ENCODE measurements around the gene ARNT2.
A peak's percentile ranks its signal among the peaks of the same experiment; 100 is the strongest.

Gene ARNT2

DNA sequence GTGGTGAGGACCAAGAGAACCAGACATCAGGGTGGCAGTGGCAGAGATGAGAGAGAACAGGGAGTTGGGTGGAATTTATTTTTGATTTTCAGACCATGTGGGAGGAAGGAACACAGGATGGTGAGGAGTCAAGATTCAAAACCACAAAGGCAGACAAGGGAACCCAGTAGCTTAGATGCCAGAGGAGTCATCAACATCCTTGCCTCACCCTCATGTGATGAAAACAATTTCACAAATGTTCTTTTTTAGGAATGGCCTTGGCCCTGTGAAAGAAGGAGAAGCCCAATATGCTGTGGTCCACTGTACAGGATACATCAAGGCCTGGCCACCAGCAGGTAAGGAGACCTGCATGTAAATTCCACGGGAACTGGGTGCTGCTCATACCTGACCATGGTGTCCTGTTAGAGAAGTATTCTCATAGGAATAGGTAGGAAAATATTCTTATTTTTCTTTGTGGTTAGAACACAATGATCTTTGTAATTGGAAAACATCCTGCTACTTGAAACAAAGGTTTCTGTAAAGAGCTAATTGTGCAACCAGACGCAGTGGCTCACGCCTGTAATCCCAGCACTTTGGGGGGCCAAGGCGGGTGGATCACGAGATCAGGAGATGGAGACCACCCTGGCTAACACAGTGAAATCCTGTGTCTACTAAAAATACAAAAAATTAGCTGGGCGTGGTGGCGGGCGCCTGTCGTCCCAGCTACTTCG is 110.0 kb downstream of the ARNT2 start:
- DNase-seq (ENCODE audit: low read depth), result peak; percentile 82

DNA sequence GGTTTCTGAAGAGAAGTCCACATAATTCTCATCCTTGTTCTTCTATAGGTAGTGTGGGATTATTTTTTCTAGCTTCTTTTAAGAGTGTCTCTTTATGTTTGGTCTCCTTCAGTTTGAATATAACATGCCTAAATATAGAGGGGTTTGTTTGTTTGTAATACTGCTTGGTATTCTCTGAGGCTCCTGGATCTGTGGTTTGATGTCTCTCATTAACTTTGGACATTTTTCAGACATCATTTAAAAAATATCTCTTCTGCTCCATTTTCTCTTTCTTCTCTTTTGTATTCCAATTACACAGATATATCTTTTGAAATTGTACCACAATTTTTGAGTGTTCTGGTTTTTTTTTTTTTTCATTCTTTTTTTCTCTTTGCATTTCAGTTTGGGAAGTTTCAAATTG is 113.1 kb downstream of the ARNT2 start:
- DNase-seq (ENCODE audit: low read depth), result no peak

DNA sequence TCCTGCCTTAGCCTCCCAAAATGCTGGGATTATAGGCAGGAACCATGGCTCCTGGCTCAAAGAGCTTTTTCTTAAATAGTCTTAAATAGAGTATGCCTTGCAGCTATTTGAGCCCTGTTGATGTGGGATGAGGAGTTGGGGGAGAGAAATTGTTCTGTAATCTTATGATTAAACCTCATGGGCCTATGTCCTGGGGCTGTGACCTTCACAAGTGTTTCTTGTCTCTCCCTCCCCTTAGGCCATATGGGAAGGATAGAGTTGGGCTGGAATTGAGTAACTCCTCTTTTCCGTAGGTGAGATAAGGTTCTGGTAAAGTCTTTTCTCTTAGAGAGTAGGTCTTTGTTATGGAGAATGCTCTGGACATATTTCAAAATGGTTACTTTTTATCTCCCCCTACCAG is 114.3 kb downstream of the ARNT2 start:
- no peak for DNase-seq (ENCODE audit: low read depth)

DNA sequence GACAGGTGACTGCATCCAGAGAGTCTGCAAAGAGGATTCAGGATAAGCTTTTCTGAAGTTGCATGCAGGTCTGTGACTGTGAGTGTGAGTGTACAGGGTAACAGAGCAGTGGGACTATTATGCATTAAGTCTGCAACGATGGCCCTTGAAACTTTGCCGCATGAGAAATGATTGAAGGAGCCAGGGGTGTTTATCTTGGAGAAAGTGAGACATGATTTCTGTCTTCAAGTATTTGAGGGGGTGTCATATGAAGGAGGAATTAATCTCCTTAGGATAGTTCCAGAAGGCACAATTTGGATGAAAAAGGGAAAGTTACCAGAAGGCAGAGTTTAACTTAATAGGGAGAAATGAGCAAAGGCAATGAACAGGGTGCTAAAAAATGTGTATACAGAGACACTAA is 119.6 kb downstream of the ARNT2 start:
- DNase-seq (ENCODE audit: low read depth), result peak; percentile 44

DNA sequence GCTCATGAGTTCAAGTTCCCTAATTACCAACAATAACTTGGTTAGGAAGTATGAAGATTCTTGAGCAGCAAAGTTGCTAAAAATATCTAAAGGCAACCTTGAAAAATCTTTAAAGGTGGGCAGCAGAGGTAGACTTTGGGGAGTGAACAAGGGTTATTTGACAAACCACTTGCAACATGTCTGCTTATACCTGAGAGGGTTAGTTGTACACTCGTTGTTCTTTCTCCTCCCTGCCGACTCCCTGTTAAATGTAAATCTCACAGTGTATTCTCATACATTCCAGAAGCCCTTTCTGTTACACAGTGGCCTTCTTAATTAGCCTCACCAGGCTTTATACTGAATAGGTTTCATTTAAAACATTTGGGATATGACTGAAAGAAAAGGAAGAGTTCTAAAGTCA is 121.7 kb downstream of the ARNT2 start:
- no peak for DNase-seq (ENCODE audit: low read depth)

DNA sequence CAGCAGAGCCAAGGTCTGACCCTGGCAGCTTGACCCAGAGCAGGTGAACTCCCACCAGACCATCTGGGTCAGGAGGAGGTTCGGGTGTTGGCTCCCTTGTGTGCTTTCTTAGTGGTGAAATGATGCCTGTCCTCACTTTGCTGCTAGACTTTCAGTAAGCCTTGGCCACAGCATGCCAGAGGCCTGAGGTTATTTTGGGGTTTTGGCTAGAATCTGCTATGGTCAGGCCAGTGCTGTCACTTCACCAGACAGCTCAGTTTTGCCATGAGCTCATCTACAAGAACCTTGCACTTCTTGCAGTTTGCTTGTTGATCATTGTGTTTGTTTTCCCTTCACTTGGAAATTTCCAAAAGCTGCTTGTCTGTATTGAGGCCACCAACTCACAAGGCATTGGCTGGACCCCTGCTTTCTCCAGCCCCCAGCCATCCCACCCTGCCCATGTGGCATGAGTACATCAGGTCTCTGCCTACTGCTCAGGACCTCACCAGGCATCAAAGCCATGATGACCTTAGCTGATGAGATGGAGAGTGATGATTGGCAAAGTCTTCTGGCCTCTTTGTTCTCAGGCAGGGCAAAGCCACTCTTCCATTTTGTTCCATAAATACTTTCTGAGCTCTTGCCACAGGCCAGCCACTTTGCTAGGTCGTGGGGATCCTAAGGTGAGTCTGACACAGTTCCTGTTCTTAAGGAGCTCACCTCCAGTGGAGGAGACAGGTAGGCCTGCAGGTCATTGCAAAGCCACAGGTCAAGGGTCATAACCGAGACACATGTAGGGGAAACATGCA is 122.6 kb downstream of the ARNT2 start:
- peak; percentile 94 for DNase-seq (ENCODE audit: low read depth)

DNA sequence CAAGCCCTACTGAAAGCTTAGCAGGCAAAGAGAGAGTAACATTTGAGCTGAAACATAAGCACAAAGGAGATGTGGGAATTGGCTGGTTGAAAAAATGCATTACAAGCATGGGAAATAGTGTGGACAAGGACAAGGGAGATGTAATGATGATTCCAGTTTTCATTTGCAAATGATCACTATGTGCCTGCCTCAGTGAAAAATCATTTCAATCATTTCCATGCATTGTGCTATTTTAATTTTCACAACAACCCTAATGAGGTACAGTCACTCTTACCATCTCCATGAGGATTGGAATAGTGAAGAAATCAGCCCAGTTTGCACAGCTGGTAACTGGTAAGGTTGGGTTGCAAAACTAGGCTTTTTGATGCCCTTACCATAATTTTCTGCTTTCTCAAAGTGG is 123.2 kb downstream of the ARNT2 start:
- DNase-seq (ENCODE audit: low read depth), result no peak

DNA sequence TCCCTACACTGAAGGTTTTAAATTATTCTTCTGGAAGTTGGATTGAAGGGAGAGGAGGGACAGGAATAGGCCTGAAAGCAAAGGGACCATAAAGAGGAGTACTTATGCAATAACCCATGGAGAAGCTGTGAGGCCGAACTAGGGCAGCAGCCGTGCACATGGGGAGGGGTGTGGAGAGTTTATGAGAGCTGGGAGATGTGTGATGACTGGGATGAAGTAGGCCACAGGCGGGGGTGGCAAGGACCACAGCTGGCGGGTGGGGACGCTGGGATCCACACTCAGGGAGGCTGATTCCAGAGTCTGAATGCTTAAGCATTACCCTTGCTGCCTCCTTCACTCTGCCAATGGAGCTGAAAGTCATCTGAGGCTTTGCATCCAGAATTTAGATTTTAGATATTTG is 123.8 kb downstream of the ARNT2 start:
- DNase-seq (ENCODE audit: low read depth), result no peak

DNA sequence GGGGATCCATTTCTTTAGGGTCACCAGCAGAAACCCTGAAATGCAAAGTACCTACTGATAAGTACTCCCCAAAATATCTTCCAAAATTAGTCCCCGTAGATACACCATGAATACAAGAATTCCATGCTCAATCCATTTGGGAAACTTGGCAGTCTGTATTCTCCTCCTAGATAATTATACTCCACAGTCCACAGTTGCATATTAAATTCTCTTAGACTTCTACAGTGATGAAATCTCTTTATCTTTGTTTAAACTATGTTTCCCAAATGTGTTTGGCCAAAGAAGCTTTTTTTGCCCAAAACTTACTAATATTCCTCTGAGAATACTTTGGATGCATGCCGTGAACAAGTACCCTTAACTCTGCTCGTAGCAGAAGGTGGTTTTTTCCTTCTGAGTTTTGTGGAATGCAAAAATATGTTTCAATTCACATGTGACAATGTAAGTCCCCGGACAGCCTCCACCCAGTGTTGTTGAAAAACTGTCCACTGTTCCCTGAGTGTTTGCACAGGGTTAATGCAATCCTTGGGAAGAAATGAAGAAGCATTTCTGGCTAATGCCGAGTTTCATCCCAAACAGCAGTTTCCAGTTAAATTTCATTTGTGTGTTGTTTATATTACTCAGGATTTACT is 126.7 kb downstream of the ARNT2 start:
- DNase-seq (ENCODE audit: low read depth), result peak; percentile 80

DNA sequence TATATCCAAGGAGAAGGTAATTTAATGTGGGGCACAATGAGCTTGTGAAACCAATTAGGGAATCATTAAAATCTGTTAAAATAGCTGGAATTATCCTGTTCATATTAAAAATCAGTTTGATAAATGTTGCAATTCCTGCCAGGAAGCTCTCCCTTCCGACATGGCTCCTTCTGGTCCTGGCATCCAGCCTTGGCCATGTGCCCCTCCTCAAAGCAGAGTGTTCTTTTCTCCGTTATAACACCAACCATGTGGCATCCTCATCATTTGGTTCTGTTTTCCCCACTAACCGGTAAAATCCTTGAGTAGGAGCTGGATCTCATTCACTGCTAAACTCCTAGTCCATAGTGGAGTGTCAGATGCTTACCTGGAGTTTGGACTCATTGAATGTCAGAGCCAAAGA is 127.2 kb downstream of the ARNT2 start:
- no peak for DNase-seq (ENCODE audit: low read depth)

DNA sequence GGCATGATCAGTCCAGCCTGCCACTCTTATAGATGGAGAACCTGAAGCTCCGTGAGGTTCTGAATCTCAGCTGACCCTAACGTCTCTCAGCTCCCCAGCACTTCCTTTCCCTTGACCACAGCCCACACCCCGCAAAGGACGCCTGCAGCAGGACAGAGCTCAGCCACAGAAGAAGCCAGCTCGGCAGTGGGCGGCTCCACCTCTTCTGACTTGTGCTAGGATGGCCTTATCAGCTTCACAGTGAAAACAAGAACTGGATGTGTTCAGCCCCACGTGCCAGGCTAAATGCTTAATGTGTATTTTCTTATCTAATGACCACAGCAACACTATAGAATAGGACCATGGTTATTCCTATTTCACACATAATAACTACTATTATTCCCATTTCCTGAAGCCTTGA is 127.6 kb downstream of the ARNT2 start:
- DNase-seq (ENCODE audit: low read depth), result no peak

DNA sequence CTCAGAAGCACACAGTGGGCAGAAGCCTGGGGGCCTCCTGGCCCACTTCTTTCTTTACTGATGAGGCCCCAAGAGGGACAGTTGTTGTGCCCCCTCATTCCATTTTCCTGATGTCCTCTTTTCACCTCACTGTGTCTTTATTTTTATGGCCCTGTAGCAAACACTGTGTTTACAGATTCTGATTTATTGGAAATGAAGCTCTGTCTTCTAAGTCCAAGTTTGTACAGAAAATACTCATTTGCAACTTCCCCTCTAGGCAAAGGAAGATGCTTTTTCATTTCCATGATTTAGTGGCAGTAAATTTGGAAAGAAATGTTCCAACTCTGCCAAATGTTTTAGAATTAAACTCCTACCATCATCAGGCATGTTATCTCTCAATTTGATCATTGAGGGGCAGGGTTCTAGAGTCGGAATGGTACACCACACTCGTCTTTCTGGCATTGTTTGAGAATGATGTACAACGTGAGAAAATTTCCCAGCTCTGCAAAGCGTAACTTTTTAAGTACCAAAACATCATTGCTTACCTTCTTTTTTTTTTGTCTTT is 129.7 kb downstream of the ARNT2 start:
- DNase-seq (ENCODE audit: low read depth), result no peak

DNA sequence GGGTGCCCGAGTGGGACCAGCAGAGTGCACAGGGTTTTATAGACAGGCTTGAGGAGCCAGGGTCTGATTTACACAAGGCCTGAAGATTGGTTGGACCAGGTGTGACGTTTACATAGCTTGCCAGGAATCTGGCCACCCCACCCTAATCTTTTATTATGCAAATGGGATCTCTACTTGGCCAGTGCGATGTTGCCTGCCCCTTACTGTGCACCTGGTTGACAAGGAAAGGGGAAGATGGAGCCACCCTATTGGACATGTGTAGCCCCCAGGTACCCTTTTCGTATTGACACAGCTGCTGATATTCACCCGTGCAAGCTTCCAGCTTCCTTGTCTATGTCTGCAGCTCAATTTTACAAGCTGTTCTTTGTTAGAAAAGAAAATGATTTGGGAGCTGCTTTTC is 132.0 kb downstream of the ARNT2 start:
- no peak for DNase-seq (ENCODE audit: low read depth)

DNA sequence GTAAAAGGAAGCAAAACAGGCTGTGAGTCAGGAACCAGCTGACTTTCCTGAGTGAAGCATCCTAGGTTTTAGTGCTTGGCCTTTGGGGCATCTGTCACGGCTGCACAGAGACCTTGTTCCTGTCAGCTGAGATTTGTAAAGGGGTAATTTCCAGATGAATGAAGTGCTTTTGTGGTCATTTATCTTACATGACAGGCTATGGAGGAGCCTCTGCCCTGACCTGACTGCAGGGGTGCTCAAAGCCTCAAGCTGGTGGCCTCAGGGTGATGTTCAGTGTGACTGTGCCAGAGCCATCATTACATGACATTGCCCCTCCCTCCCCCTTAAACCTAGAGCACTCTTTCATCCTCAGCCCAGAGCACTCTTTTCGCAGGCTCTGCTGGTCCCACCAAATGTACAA is 132.5 kb downstream of the ARNT2 start:
- no peak for DNase-seq (ENCODE audit: low read depth)

DNA sequence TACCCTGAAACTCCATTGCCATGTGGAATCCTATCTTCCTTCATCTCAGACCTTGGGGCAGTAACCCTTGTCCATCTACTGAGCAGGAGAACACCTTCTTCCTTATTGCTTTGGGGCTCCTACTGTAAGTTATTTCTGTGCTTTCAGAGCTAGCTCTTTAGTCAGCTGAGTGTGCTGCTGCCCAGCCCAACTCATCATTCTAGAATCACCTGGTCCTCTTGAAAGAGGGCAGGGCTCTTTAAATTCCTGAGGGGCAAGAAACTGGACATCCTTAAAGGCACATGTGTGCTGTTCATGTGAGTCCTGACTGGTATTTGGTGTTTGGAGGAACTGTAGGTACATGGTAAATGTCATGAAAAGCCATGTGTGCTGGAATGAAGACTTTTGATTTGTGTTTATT is 140.9 kb downstream of the ARNT2 start:
- DNase-seq (ENCODE audit: low read depth), result no peak

DNA sequence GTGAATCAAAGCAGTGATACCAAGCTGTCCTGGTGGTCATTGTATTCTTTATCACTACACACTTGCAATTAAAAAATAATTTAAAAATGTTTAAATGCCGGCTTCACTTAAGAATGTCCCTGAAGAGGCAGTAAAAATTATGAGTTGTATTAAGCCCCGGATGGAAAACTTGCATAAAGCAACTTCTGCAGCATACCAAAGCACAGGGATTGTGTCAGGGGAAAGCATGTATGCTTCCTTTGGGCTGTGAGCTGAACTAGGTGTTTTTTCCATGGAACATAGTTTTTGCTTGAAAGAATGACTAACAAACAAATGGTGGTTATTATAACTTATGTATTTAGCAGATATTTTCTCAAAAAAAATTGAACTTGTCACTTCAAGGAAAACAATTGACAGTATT is 143.1 kb downstream of the ARNT2 start:
- no peak for DNase-seq (ENCODE audit: low read depth)

DNA sequence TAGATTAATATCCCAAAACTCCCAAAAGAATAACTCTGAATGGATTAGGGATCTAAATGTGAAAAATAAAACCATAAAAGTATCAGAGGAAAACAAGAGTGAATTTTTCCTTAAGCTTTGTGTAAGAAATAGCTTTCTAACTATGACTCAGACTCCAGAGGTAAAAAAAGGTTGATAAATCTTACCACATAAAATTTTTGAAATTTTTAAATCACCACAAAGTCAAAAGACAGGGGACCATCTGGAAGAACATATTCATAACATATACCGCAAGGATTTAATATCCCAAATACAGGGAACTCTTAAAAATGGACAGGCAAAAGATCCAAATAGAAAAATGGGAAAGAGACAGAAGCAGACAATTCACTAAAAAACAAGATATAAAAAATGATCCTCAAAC is 145.0 kb downstream of the ARNT2 start:
- DNase-seq (ENCODE audit: low read depth), result peak; percentile 23

DNA sequence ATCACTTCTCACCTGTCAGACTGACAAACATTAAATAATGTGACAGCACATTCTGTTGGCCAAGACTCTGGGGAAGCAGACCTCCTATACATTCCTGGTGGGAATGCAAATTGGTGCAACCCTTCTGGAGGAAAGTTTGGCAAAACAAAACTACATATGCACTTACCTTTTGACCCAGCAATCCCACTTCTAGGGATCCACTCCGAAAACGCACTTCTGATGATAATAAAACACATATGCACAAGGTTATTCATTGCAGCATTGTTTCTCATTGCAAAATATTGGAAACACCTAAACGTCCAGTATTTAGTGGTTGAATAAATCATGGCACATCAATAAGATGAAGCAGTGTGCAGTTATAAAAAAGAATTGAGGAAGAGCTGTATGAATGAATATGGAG is 145.5 kb downstream of the ARNT2 start:
- DNase-seq (ENCODE audit: low read depth), result no peak

DNA sequence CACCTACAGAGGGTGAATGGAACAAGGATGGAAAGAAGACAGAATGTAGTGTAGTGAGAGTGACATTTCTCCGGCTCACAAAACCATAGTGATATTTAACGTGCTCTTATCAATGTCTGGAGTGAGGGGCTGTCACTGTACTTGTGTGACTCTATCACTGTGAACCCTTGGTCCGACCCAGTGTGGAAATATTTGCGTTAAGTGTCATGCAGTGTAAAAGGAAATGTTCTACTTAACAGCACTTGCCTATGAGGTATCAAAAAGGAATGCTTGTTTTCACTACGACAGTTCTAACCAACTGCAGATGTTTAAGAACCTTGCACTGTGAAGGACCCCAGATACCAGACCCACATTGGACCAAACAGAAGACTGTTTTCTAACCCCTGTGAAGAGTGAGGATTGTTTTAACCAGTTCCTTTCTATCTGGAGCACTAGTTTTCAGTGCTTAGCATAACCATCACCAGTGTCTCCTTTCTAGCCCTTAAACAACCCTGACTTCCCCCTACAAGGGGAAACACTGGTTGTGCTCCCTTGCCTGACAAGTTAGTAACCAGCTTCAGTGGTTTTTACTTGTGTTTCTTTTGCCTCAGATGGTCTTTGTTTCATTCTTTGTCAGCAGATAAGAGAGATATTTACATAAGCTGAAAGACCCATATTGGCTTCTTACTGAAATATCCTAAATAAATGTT is 146.2 kb downstream of the ARNT2 start:
- DNase-seq (ENCODE audit: low read depth), result peak; percentile 69

DNA sequence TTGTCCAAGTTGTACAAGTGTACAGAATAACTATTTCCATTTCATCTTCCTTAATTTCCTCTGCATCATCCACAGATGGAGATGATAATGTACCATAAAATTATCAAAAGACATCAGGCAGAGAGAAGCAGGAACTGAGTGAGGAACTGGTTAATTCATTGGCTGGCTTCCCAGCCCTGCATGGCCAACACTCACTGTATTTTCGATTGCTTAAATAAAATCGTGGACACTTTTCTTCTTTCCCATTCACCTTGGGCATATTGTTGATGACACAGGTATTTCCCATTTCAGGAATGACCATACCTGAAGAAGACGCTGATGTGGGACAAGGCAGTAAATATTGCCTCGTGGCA is 146.7 kb downstream of the ARNT2 start:
- no peak for DNase-seq (ENCODE audit: low read depth)

DNA sequence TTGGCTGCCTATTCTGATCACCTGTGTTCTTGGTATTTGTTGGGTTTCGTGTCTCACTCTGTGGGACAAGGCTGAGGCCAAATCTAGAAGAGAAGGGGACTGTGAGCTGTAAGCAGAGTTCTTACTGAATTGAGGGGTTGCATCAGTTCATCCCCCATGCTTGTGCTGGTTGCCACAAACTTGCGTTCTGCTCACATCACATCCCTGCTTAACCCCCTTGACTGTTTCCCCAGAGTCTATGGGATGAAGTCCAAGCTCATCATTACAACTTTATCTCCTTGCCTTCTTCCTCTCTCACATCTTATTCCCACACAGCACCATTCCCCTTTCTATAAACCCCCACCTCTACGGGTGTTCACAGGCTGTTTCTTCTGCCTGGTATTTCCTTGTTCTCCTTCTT is 147.2 kb downstream of the ARNT2 start:
- no peak for DNase-seq (ENCODE audit: low read depth)

DNA sequence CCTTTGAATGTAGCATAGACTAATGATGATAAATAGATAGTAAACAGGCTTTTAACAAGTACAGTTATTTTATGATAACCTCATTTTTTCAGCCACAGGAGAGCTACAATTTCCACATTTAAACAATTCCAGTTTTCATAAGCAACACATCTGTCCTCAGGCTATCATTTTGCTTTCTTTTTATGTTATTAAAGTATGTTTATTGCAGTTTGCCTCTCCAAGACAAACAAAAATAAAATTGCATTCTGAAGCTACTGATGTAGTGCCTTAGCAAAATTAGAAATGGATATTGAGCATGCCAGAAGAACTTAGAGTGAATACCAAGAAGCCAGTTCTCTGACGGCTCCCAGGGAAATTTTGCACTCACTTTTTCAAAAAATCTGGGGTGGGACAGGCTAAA is 150.4 kb downstream of the ARNT2 start:
- no peak for DNase-seq (ENCODE audit: low read depth)

Measured in stromal cell of bone marrow (primary cell).